ENCODE data around the gene TTC23L. TPM values are rescaled to one million over a fixed set of nuclear protein-coding genes. Genes with fewer than 3 reads are reported as not detected.

TTC23L gene
- total RNA-seq, 1 experiment from 2014 or later = 1.9 TPM

- TF ChIP-seq AR (CRISPR knock-in tag; IDR thresholded peaks at IDR 0.05) (no peak), ATF1 (CRISPR knock-in tag; IDR thresholded peaks at IDR 0.05) (no peak), FOXK1 (CRISPR knock-in tag; IDR thresholded peaks at IDR 0.05) (no peak), FOXP1 (CRISPR knock-in tag; IDR thresholded peaks at IDR 0.05; ENCODE audit: borderline replicate concordance) (no peak), ZBTB21 (CRISPR knock-in tag; IDR thresholded peaks at IDR 0.05; ENCODE audit: borderline replicate concordance) (no peak), JAZF1 (CRISPR knock-in tag; IDR thresholded peaks at IDR 0.05) (no peak), SMAD4 (CRISPR knock-in tag; IDR thresholded peaks at IDR 0.05) (no peak)
- TF ChIP-seq, protein P1, sequence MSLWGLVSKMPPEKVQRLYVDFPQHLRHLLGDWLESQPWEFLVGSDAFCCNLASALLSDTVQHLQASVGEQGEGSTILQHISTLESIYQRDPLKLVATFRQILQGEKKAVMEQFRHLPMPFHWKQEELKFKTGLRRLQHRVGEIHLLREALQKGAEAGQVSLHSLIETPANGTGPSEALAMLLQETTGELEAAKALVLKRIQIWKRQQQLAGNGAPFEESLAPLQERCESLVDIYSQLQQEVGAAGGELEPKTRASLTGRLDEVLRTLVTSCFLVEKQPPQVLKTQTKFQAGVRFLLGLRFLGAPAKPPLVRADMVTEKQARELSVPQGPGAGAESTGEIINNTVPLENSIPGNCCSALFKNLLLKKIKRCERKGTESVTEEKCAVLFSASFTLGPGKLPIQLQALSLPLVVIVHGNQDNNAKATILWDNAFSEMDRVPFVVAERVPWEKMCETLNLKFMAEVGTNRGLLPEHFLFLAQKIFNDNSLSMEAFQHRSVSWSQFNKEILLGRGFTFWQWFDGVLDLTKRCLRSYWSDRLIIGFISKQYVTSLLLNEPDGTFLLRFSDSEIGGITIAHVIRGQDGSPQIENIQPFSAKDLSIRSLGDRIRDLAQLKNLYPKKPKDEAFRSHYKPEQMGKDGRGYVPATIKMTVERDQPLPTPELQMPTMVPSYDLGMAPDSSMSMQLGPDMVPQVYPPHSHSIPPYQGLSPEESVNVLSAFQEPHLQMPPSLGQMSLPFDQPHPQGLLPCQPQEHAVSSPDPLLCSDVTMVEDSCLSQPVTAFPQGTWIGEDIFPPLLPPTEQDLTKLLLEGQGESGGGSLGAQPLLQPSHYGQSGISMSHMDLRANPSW (CRISPR knock-in tag; conservative IDR thresholded peaks at IDR 0.05; ENCODE audit: low read depth) = no peak
- TF ChIP-seq, protein P2, sequence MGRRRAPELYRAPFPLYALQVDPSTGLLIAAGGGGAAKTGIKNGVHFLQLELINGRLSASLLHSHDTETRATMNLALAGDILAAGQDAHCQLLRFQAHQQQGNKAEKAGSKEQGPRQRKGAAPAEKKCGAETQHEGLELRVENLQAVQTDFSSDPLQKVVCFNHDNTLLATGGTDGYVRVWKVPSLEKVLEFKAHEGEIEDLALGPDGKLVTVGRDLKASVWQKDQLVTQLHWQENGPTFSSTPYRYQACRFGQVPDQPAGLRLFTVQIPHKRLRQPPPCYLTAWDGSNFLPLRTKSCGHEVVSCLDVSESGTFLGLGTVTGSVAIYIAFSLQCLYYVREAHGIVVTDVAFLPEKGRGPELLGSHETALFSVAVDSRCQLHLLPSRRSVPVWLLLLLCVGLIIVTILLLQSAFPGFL (CRISPR knock-in tag; IDR thresholded peaks at IDR 0.05; ENCODE audit: borderline replicate concordance) = no peak
Observed at GRCh38 chr5:34789639-34790038, 49.3 kb upstream of the TTC23L start (continued).

- DNase-seq (ENCODE audit: low spot score) (no peak), ATAC-seq (no peak)
- peaks cover 20% of the 10 kb centered on the region for H3K4me1 Mint-ChIP-seq
- H3K27me3 Mint-ChIP-seq (ENCODE audit: low read depth) = no peaks in the 10 kb centered on the region
- no peak overlapping the region for H3K4me3 Mint-ChIP-seq
- peaks cover 28% of the 10 kb centered on the region for H3K9me3 Mint-ChIP-seq
- peaks cover 37% of the 10 kb centered on the region for H3K36me3 Mint-ChIP-seq
- CTCF ChIA-PET = interaction anchor here (0.5 kb wide), 1 partner anchor 33 kb away, joined by 3 read pairs; no protein-coding TSS in a partner anchor
- POLR2A ChIA-PET = no interaction called here
- TF ChIP-seq, protein P3, sequence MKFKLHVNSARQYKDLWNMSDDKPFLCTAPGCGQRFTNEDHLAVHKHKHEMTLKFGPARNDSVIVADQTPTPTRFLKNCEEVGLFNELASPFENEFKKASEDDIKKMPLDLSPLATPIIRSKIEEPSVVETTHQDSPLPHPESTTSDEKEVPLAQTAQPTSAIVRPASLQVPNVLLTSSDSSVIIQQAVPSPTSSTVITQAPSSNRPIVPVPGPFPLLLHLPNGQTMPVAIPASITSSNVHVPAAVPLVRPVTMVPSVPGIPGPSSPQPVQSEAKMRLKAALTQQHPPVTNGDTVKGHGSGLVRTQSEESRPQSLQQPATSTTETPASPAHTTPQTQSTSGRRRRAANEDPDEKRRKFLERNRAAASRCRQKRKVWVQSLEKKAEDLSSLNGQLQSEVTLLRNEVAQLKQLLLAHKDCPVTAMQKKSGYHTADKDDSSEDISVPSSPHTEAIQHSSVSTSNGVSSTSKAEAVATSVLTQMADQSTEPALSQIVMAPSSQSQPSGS (CRISPR knock-in tag; IDR thresholded peaks at IDR 0.05; ENCODE audit: borderline replicate concordance, low read depth) = no peak
- H3K27ac Mint-ChIP-seq = no peak overlapping the region
Observed at GRCh38 chr5:34790069-34790468, 48.9 kb upstream of the TTC23L start.

GRCh38 chr5:34791761-34792244 lies 47.2 kb upstream of the TTC23L start:
- Mint-ChIP-seq H3K4me1 (peaks cover 20% of the 10 kb centered on the region), H3K9me3 (peaks cover 11% of the 10 kb centered on the region), H3K4me3 (no peak overlapping the region), H3K27me3 (ENCODE audit: low read depth) (no peaks in the 10 kb centered on the region), H3K36me3 (peaks cover 37% of the 10 kb centered on the region), H3K27ac (peak overlapping the region; percentile 41; the same call in 1 of the 2 replicates)
- ChIA-PET POLR2A (interaction anchor here (0.7 kb wide), 1 partner anchor 121 kb away, joined by 3 read pairs; no protein-coding TSS in a partner anchor), CTCF (no interaction called here)
- peak; percentile 79 for ATAC-seq
- DNase-seq (ENCODE audit: low spot score) = no peak
- TF ChIP-seq ZSCAN18 (CRISPR knock-in tag; IDR thresholded peaks at IDR 0.05) (no peak), SMAD3 (CRISPR knock-in tag; IDR thresholded peaks at IDR 0.05; ENCODE audit: borderline replicate concordance) (no peak), MAX (CRISPR knock-in tag; IDR thresholded peaks at IDR 0.05) (no peak), FOXJ3 (CRISPR knock-in tag; IDR thresholded peaks at IDR 0.05; ENCODE audit: borderline replicate concordance) (no peak), IRF1 (CRISPR knock-in tag; IDR thresholded peaks at IDR 0.05) (no peak), ZNF138 (CRISPR knock-in tag; conservative IDR thresholded peaks at IDR 0.05) (no peak), EMX1 (CRISPR knock-in tag; IDR thresholded peaks at IDR 0.05) (no peak), ZNF263 (CRISPR knock-in tag; IDR thresholded peaks at IDR 0.05; ENCODE audit: low read depth) (no peak)
